NT2/D1 (cell line): Measurements from ENCODE around the gene C1orf159.

Source experiments
- YY1 ChIP-seq: IDR thresholded peaks from 2 replicates; pipeline ENCODE4 v1.6.1; 2011; ENCODE audit not compliant: insufficient read length, insufficient read depth
- ZNF274 ChIP-seq: IDR thresholded peaks from 2 replicates; pipeline ENCODE4 v1.6.1; 2011; ENCODE audit warnings: mild to moderate bottlenecking, low read depth, low read length

GRCh38 chr1:1124786-1125642 lies 9.1 kb upstream of the C1orf159 start:
- TF ChIP-seq YY1 (no peak), ZNF274 (no peak)
